ENCODE measurements around the gene GREM1.

The GREM1 gene
- 0.38 to 22.7 (median 5.1) reads per million in 18 experiments for total RNA-seq

DNA sequence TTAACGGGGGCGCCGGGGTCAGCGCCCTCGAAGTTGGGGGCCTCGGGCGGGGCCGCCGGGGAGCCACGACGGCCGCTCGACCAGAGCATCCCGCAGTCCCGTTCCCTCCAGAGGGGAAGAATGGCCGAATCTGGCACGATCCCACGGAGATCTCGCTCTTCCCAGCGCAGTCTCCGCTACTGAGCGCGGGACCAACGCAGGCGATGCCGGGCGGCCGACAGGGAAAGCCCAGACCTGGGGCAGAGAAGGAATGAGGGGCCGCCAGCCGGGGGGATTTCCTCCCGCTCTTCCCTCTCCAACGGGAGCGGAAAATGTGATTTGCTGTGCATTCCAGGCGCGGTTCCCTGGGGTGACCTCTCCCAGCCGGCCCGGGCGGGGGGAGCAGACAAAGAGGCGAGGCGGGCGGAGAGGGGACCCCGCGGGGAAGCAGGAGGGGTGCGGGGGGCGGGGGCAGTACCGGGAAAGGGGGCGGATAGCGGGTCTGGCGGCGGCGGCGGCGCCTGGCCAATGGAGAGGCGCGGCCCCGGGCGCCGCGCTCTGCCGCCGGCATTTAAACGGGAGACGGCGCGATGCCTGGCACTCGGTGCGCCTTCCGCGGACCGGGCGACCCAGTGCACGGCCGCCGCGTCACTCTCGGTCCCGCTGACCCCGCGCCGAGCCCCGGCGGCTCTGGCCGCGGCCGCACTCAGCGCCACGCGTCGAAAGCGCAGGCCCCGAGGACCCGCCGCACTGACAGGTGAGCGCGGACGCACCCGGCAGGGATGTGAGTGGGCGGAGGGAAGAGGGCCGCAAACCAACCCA lies at the start of gene GREM1:
Gene GREM1, plus strand, starts transcription at position 579 of the 801 bp plus-strand sequence. CDS start 12,687 bp downstream, outside the sequence.
- no peak for DNase-seq

DNA sequence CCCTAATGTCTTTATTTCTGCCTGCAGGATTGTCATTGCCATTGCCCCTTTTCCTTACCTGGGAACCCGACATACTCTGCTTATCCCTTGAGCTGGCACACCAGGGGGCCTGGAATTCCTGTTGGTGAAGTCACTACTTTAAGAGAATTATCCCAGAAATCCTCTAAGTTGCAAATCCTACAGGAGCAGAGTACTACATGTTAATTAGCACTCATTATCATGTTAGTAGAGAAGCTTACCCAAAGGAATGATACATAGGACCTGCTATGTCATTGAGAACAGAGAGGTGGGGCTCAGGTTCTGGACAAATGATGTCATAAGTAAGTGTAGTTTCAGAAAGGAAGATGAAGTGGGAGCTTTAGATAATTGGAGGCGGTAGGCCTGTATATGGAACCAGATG lies 48.9 kb upstream of the GREM1 start:
- no peak for DNase-seq

DNA sequence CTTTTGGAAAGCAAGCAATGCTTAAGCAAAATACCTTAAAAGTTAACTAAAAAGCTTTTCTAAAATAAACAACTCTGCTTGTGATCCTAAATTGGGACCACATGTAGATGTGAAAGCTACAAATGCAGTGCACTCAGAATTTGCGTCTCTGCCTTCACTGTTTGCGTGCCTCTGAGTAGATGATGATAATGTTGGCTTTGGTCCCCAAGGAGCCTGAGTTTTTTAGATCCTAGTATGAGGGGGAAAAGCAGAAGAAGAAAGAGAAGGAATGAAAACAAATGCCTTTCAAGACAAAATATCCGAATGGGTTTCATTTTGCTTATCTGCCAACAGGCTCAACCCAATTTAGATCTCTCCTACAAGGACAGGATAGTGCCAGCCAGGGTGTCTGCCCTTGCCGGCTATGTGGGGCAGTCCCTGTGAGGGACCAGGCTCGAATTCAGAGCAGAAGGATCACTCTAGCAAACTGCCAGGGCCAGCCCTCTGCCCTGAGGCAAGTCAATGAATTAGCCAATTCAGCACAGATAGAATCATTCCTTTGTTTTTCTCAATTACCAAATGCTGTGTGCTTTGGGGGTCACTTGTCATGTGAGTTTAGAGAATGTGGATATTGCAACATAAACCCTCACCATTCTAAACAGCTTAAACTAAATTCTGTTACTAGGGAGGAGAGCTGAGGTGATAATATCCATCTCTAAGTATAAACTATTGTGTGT lies 47.8 kb upstream of the GREM1 start:
- DNase-seq, result no peak

DNA sequence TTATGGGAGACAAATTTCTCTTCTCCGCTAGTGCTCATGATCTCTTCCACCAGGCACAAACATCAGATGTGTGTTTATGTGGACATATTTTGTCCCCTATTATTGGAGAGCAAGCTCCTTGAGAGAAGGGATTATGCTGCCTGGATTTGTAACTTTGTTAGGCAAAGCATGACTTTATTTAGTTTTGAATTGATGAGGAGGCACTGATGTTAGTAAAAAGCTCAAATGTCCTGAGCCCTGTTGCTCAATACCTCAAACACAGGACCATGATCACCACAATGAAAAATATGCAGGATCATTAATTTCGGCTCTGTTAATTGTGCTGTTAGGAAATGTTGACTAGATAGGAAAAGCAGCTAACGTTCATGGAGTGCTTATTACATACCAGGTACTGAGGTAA lies 47.2 kb upstream of the GREM1 start:
- no peak for DNase-seq

DNA sequence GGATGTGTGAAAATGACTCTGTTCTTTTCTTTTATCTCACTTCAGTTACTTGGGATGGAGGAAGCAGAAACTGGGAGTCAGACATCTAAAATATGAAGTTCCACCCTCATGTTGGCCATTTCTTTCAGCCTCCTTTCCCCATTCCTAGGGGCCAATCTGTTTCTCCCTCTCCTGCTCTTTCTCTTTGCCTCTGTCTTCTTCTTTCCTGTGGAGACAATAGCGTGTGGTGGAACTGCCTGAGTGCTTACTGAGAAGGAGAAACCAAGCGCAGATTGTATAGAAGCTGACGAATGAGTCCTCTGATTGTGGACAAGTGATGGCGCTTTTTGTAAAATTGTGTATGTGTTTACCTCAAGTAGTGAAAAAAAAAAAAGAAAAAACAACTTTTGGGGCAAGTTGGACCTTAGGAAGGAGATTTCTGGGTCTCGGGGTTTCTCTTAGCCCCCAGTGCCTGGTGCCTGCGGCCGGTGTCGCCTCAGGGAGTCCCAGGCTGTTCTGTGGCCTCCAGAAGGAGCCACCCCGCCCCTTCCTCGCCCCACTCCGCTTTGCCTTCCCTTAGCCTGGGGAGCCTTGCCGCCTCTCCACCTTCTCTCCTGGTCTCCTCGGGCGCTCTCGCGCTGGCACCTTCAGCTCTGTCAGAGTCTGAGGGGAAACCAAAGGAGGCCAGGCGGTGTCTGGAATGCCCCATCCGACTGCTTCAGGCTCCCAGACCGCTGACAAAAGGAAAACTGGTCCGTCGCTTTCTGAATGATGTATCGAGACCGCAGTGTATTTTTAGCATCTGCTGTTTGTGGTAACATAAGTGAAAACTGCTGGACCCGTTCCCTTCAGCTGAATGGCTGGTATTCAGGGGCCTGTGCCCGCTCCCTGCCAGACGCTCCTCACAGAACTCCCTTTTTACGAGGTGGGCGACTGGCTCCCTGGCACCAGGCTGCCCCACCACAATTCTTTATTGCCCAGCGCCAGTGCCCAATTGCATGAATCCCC lies 46.2 kb upstream of the GREM1 start:
- no peak for DNase-seq

DNA sequence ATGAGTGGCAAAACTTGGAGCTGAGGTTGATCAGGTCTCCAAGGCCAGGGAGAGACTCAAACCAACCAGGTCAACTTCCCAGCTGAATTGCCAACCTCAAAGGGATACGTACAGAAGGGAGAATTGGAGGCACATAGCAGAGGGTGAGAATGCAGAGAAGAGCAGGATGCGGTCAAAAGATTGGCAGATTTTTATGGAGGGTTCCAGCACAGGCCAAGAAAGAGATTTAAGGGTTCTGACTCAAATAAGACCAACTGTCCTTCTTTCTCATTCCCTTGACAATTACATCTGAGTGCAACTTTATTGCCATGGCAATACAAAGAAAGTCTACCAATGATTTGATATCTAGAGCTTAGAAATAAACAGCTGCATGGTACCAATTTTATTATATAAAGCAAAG lies 43.1 kb upstream of the GREM1 start:
- no peak for DNase-seq

DNA sequence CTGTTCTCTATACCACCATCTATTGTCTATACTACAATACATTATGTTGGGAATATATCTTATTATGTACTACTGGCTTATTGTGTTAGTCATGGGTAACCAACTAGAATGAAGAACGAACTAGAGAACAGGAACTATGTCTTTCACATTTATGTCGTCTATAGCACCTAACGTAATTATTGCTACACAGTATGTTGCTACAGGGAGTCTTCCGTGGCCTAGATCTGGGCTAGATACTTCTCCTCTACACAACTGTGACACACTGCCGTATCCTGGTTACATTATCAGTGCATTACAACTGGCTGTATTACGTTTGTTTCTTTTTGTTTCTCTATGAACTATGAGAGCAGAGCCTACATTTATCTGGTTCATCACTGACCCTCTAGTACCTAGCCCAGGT lies 42.3 kb upstream of the GREM1 start:
- peak; percentile 85 to 91 for DNase-seq

DNA sequence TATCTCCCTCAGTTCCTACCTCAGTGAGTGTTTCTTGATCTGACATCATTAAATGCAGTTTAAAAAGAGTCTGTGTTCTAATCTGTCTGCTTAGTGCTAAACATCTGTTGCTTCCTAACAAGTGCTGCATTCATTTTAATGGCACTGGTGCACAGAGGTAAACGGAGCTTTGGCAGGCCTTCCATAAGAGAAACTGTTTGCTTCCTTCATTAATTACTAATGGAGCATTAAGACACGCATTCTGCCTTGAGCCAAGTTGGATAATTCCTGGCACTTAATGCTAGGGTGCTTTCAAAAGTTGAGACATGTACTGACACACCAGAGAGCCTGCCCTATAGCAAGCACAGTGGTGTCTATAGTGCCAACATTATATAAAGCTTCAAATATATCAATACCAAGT lies 41.6 kb upstream of the GREM1 start:
- no peak for DNase-seq

DNA sequence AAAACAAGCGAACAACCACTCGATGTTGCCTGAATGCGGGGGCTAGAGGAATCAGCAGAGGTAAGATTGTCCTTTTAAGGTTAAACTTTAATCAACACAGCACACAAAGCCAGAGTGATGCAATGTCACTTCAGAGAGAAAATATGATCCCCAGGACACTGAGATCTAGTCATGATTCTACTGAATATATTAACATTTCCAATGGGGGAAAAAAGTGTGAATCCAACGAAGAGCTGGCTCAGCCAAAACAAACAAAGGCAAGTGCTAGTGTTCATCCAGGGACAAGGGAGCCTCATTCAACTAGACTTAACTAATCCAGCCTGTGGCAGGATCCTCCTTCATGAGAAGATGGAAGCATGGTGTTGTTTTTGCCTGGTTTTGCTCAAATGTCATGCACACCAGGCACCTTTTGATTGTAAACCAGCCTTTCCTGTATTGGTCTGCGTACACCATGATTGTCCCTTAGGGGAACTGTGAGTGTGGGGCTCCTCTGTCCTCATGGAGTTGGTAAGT lies 40.5 kb upstream of the GREM1 start:
- DNase-seq, result no peak

DNA sequence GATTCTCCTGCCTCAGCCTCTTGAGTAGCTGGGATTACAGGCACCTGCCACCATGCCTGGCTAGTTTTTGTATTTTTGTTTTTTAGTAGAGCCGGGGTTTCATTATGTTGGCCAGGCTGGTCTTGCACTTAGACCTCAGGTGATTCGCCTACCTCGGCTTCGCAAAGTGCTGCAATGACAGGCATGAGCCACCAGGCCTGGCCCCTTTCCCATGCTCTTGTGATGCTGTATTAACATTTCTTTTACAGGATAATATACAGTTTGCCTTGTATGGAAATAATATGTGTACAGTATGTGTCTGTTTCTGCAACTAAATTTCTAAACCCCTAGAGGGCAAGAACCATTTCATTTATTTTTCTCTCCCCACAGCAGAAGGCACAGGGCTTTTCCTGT lies 38.5 kb upstream of the GREM1 start:
- DNase-seq, result no peak

DNA sequence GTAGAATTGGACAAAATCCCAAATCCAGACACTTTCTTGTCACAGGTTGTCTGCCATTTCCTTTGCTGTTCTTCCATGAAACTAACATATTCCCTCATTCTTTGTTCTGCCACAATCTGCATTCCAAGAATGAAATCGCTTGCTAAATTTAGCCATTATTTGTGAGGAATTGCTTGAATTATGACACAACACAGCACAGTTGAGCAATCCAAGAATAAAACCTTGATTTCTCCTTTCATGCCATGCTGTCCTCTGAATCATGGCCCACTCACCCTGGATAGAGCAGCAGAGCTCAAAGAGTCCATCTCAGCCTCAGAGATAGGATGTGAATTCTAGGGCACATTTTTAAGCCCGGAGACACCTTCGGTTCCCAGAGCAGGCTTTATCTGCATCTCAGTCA lies 35.2 kb upstream of the GREM1 start:
- peak; percentile 51 to 59 for DNase-seq

DNA sequence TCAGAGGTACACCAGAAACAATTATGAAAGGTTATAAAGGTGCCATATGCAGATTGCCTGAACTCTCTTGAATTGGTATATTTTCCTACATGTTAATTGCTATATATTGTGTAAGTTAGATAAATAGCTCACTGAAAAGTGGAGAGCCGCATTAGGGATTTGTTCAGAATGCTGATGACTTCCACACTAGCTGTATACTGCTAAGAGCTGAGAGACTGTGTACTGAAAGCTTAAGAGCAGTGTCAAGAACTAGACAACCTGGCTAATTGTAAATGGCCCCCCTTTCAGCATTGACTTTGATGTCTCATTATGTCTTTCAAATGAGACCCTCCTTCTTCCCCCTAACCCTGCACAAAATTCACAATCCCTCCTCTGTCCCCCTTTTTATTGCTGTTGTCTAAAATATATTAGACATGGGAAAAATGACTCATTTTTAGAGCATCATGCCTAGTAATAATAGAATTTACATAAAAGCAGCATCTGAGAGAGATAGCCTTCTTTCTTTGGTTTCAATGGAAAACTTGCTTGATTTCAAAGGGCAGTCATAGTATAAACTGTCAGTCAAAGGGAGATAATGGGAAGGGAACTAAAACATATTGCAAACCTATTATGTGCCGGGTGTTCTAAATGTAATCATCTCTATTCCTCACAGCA lies 34.7 kb upstream of the GREM1 start:
- no peak for DNase-seq

DNA sequence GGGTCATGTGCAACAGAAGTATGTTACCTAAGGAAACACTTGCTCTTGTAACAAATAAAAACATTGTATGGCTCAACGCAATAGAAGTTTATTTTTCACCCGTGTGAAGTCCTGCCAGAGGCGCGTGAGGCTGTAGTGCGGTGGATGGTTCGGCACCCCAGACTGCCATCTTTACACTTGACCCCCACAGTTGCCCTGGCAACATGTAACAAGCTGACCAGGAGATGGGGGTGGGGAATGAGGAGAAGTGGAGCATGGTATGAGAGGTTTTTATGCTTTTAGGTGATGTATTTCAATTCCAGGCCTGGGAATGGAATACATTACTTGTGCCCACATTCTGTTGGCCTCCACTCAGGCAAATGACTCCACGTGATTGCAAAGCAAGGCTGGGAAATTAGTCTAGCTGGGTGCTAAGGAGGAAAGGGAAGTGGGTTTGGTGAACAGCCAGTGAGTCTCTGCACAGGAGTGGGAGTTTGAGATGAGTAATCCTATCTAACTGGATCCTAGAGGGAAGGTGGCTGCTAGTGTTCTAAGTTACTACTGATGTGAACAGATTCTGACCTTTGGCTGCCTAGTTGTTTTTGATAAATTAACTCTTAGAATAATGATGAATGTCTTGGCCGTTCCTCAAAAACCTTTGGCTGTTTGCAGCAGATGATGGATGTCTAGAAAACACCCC lies 33.8 kb upstream of the GREM1 start:
- peak; percentile 91 for DNase-seq

DNA sequence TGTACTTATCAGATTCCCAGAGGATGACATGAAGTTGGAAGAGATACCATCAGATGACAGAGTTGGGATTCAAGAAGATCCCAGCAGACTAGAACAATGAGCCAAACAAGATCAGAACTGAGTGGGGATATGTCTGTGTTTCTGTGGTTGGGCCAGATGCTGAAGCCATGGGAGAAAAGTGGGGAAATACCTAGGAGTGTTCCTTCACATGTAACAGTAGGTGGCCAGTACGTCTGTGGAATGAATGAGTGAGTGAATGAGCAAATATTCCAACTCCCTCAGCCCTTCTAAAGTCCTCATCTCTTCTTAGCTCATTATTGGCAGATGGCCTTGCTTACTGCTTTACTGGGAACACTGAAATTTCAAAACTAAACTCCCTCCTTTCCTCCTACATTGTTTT lies 32.2 kb upstream of the GREM1 start:
- DNase-seq, result no peak

DNA sequence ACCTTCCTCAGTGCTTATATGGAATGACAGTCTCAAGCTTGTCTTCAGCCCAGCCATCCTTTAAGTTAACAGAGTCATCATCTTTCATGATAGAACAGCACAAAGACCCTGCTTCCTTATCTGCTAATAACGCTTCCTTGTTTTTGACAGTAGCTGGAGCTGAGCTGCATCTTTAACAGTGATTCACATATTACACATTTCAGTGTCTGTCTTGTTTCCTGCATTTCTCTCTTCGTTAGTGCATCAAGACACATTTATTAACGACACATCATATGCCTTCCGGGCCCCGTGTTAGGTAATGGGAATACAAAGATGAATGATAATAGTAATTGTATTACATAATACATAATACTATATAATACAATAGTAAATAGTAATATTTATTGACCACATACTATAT lies 30.2 kb upstream of the GREM1 start:
- peak; percentile 33 to 53 for DNase-seq

DNA sequence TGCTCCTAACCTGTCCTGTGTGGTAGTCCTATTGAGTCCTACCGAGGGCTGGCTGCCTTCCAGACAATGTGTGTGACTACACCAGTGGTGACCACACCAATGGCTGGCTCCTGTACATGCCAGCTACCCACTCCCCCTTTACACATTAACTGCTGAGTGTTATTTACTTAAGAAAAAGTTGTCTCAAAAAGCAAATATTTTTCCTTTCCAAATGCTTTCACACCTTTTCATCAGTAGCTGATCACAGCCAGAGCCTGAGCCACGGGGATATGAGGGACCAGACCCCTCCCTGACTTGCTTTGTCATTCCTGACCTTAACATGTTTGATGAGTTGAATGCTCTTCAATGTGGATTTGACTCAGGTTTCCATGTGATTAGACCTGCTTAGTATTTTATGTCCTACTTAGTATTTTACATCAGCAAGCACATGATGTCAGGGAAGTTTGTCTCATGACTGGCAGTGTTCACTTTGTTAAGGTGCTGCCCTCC lies 29.6 kb upstream of the GREM1 start:
- no peak for DNase-seq

DNA sequence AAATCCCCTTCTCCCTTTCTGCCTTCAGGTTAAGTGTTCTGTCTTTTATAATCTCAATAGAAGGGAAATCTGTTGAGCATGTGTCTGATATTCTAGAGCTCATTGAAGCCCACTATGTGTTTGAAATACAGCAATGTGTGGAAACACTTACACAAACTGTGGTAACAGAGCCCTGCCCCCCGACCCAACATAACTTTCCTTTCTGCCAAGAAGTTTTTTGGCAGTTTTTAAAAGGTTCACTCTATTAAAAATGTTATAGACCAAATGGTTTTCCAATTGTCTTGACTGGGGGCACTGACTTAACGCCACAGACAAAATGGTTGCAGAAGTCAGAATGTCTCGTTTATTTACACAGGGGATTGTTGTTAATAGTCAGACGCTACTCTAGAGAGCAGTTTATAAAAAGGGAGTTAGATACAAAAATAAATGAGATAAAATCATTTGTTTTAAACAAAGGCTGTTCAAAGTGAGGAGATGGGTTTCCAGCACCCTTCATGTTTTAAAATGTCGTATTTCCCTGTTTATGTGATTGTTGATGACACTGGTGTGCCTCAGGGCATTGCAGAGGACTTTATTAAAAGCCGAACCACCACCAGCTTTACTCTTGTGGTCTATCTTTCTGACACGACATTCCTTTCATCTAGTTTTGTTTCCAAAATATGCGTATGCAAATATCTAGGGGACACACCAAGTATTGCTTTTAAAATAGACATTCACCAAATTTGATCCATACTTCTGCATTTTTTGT lies 26.7 kb upstream of the GREM1 start:
- no peak for DNase-seq

DNA sequence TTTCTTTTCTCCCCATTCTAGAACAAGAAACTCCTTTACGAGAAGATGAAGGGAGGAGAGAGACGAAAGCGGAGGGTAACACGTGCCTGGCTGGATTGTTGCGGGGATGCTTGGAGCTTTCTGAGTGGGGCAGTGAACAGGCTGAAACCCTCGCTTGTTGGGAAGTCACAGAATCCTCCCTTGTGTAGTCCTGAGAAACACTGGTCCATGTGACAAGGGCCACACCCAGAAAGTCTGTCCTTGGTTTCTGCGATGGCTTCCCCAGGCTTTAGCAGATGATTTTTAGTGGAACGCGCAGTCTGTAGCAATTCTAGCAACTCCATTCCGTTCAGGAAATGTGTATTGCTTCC lies 26.1 kb upstream of the GREM1 start:
- DNase-seq, result no peak

DNA sequence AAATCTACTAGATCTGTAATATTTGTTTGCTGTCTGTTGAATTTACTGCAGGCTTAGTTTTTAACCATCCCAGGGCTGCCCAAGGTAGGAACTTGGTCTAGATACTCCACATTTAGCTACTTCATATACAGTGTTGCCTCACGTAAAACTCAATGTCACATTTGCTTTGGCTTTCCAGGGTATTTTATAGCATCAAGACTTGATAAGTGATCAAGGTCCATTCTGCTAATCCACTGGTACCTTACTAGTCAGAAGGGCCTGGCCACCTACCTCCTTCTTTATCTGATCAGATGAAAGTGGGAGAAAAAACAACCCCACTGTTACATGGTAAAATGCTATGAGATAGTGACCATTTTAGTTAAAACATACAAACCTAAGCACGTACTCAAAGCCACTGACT lies 25.5 kb upstream of the GREM1 start:
- DNase-seq, result no peak

DNA sequence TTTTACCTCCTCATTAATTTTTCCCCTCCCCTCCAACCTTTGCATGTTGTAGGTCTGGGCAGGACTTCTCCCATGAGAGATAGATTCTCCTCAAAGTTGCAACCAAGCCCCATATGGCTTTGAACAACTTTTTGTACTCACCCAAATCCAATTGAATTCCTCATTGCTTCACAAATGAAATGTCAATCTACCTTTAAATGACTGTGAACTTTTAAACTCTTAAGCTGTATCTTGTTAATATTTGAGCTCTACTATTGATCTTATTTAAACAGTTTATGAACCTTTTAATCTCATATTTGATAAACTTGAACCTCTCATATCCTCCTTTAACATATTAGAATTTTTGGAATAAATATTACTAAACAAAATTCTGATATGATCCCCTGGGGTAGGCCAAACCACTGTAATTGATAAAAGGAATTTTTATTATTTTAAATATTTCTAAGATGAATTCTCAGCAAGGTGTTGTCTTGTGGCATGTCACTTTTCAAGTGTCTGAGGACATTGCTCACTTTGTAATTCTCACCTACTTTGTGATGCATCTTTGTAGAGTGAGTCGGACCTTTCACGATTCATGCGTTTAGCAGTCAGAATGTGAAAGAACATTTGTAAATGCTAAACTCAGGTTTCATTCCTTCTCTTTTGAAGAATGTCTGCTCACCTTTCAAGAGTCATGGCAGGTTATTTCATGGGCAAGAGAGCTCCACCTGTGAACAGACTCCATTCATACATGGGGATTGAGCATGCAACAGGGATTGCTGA lies 23.4 kb upstream of the GREM1 start:
- DNase-seq, result no peak

Measured in inflammatory macrophage (primary cell).